HG03280 (cell line): ENCODE data around the gene CCDC57.

Source experiments
- ATAC-seq: cut with Tn5 transposase; IDR thresholded peaks from one replicate; pipeline ENCODE4 v1.9.1; 2021; ENCODE audit warnings: mild to moderate bottlenecking, moderate library complexity; ENCODE audit not compliant: unreplicated experiment

Gene CCDC57

DNA sequence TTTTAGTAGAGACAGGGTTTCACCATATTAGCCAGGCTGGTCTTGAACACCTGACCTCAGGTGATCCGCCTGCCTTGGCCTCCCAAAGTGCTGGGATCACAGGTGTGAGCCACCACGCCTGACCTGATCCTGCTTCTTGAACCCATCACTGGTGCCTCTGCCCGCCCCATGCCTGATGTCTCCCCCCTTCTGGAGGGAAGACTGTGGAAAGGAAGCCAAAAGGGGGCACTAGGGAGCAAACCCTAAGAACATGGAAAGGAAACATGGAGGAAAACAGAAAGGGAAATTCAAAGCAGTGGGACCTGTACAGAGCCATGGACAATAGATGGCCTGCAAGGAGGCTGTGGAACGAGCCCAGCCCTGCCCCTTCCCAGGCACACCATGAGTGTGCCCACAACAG lies 83.5 kb downstream of the CCDC57 start:
- no peak for ATAC-seq

DNA sequence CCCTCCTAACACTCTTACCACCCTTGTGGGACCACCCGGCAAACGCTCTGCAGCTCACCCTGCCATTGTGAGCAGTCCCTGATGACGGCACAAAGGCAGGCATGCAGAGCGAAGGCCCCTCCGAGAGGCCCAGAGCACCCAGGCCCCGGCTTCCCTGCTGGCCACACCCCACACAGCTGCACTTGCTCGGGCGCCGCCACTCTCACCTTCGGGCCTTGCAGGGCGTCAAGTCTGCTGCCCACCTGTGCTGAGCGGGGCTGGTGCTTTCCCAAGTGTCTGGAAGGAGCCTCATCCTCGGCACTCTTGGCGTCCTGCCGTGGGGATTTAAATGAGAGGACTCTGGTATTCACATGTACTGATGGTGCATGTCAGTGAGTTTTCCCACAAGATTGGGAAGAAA lies 84.4 kb downstream of the CCDC57 start:
- ATAC-seq, result no peak

DNA sequence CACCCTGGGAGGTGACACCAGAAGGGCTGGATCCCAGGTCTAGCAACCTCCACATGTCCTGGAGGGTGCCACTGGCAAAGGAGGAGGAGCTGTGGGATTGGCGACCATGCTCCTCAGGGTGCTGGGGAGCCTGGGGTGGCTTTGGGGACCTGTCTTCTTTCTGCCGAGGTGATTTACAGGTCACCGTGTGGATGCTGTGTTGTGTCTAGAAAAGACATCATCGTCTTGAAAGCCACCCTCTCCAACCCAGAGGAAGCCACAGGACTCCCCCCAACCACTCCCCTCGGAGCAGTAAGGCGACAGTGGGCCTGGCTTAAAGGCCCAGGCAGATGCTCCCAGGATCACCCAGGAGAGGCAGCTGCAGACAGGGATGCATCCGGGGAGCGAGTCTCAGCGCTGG lies 84.9 kb downstream of the CCDC57 start:
- ATAC-seq, result no peak

DNA sequence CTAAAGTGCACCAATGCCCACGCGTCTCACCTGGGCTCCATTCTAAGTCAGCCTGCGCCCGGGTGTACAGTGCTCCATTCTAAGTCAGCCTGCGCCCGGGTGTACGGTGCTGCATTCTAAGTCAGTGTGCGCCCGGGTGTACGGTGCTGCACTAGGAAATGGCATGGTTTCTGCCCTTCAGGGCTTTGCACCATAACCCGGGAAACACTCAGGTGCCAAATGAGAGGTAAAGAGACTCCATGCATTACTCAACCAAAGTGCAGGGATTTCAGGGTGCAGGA lies 85.4 kb downstream of the CCDC57 start:
- ATAC-seq, result no peak

DNA sequence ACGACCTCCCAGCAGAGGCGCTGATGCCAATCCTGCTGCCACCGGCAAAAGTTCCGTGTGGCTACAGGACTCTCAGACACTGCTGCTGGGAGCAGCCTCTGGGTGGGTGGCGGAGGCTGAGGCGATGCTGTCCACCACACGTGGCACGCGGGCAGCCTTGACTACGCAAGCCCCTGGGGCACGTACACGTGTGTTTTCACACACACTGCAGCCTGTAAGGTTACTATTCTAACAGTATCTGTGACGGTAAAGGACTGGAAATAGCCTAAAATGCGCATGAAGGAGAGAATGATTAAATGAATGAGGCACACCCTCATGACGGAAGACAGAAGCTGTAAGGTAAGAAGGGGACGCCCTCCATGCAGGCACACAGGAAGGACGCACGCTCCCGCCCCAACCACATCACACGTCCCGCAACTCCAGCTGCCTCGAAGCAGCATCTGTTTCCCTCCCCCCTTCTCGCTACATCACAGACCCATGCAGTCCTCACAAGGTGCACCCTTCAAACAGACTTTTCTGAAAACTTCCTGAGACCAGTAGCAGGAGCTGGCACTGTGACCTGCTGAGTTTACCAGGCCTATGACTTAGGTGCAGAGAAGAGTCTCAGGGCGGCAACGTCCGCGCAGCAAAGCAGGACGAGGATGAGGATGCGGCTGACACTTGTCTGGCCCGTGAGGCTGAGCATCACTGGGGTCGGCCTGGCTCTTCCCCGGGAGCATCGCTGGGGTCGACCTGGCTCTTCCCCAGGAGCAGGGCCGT lies 85.9 kb downstream of the CCDC57 start:
- ATAC-seq, result no peak

DNA sequence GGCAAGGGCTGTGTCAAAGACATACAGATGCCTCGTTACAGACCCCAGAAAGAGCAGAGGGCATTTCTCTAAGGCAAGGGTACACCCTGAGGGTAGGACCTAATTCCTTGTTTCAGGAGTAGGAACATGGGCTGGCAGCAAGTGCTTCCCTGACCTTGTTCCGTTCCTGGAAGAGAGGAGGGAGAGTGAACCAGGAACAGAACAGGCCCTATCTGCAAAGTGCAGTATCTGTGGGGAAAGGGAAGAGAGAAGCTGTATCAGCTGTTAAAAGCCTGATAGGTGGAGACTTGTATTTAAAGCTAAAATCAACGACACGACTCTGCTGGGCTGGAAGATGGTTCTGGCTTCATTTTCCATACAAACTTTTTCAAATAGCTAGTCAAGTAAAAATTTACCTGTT lies 88.5 kb downstream of the CCDC57 start:
- no peak for ATAC-seq

DNA sequence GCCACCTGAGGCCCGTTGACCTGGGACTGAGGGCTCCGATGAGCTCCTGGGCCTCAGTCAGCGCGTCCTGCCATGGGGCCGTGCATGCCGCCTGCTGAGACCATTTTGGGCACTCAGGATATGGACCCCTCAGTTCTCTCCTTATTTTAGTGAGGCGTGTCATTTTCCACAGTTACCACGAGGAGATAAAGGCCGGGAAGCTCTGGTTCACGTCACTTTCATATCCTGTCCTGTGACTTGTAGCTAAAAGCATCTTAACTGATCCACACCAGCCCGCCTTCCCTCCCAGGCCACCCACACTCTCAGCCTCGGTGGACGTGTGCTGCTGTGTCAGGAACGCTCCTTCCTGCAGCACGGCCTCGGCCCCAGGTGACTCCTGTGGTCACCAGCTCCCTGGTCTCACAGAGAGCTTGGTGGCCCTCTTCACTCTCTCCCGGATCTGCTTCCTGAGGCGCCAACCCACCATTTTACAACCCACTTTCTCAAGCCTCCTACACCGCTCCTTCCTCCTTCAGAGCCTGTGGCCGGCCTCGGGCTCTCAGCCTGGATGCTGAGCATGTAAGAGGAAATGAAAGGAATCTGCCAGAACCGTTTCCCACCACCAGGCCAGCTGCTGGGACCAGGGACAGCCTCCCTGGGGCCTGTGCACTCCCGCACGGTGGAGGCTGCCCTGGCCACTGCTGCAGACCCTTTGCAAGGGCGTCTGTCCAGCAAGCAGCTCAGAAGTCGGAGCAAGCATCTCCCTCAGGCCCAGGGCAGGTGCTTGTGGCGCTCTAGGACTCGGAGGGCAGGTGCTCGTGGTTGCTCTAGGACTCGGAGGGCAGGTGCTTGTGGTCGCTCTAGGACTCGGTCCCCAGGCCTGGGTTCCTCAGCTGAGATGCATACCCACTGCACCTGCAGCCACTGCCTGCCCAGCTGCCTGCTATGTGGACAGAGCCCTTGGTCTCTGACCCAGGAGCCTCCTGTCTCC lies 90.7 kb downstream of the CCDC57 start:
- no peak for ATAC-seq

DNA sequence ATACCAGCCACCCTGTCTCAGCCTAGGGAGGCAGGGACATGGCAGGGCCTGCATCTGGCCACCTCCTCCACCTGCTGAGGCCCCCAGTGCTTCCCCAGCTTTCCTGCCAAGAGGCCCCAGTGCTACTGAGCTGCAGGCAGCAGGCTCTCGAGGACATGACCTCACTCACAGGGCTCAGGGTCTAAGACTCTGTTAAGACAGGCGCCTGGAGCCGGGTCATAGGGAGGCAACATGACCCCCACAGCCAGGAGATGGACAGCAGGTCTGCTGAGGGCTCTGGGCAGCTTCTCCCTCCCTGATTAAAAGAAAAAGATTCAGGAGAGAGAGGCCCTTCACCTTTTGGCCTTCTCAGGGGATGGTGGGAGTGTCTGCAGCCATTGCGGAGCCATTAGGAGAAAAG lies 91.4 kb downstream of the CCDC57 start:
- ATAC-seq, result no peak

DNA sequence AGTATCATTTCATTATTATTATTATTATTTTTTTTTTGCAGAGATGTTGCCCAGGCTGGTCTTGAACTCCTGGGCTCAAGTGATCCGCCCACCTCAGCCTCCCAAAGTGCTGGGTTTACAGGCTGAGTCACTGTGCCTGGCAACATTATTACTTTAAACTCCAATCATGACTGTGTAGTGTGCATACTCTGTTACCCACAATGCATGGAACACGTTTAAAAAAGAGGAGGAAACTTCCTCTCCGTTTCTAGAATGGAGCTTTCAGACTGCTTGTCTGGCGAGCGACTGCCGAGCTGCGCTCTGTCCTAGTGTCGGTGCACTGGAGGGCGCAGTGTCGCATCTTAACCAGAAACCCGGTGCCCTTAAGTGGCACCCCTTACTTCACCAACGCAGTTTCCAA lies 92.5 kb downstream of the CCDC57 start:
- ATAC-seq, result no peak

DNA sequence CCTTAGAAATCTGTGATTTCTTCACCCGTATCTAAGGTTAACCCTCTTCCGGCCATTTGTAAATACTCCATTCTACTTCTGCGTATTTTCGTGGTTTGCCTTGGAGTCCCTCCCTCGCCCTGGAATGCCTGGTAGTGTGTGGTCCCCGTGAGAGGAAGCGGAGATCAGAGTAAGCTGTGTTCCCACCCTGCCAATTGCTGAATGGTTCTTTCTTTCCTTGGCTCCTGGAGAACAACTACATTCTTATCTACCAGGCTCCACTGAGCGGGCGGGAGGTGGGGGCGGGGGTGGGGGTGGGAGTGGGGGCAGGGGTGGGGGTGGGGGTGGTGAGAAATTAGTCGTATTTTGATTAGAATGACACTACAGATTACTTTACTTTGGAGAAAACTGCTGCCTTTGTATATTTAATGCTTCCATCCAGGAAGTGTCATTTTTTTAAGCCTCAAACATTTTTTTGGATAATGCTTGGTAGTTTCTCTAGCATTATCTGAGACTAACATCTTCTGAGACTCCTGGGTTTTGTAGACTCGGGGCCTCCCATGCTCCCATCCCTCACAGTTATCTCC lies 93.7 kb downstream of the CCDC57 start:
- ATAC-seq, result no peak

DNA sequence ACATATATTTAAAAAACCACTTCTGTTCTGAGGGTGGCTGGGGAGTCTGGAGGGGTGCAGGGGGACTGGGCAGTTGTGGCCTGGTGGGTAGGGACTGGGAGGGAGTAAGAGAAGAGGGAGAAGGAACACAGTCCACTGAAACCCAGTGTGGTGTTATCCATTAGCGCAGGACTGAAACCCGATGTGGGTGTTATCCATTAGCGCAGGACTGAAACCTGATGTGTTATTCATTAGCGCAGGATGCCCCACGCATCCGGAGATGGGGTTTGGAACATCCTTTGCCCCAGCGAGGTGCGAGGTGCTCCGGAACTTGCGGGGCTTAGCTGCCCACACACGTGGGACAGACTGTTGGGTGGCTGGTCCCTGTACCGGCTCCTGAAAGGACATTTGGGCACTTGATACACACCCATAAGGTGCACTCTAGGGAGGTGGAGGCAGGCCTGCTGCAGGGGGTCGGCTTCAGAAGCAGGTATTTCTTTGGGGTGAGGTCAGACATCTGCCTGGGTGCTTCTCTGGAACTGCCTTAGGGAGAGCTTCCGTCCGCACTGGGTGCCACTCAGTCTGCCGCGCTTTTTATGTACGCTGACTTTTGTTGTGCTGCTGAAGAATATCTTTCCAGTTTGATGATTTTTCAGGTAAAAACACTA lies 94.4 kb downstream of the CCDC57 start:
- no peak for ATAC-seq

DNA sequence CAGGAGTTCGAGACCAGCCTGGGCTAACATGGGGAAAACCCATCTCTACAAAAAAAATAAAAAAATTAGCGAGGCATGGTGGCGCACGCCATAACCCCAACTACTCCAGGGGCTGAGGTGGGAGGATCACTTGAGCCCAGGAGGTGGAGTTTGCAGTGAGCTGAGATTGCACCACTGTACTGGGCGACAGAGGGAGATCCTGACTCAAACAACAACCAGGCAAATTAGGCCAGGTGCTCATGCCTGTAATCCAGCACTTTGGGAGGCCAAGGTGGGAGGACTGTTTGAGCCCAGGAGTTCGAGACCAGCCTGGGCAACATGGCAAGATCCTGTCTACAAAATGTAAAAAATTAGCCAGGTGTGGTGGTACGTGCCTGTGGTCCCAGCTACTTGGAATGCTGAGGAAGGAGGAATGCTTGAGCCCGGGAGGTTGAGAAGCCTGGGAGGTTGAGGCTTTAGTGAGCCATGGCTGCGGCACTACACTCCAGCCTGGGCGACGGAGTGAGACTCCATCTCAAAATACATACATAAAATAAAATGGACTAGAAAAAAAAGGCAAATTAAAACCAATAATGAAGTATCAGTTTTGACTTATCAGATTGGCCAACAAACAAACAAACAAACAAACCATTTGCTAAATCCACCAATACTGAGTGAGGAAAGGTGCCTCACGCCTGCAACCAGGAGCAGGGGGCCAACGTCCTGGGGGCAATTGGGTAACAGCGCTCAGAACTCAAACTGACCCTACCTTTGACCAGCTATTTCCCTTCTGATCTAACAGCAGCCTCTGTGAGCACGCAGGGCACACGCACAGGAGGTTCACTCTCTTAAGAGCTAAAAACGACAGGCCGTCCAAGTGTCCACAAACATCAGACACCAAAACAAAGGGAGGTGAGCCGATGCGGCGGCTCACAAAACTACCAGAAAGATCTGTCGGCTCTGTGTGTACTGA lies 95.2 kb downstream of the CCDC57 start:
- ATAC-seq, result no peak

DNA sequence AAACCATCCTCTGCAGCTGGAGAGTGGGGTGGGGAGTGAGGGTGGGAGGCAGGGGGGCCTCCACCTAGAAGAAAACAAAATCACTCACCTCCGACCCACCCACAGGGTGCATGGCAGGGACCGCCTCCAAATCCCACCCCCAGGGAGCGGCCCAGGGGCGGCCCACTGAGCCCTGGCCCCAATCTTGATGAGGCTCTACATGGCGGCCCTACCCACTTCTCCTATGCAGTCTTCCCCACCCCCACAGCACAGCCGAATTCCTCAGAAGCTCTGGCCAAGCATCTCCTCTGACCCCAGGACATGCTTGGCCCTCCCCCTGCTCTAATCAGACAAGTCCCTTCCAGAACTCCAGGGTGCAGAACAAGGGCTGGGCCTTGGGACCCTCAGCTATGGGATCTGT lies 96.4 kb downstream of the CCDC57 start:
- ATAC-seq, result no peak

DNA sequence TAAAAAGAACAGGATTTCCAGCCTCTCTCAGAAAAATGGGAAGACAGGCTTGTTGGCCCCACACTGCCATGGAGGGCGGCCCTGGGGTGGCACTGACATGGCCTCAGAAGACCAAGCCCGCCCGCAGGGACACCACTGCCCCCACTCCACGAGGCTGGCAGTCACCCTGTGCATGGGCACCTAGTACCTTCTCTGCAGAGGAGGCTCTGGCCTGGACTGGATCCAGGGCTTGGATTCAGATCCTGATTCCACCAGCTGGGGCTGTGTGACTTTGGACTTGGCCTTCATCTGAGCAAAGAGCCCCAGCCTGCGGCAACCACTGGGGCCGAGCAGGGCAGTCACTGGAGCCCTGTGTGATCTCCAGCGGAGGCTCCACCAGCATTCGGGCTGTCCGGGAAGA lies 97.8 kb downstream of the CCDC57 start:
- ATAC-seq, result no peak

DNA sequence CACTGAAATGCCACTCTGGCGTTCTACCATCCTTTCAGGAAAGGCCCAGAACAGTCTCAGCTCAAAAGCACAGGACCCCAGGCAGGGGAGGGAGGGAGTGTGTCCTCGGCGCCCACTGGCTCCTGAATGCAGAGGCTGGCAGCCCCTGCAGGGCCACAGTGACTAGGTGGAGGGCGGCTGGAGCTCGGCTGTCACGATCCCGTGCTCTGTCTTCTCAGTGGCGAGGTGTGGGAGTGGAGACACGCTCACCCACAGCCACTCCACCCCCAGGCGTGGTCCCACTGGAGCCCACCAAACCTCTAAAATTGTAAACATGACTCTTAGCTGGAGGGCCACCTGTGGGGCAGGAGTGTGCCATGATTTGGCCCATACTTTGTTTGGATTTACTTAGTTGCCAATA lies 98.2 kb downstream of the CCDC57 start:
- ATAC-seq, result no peak

DNA sequence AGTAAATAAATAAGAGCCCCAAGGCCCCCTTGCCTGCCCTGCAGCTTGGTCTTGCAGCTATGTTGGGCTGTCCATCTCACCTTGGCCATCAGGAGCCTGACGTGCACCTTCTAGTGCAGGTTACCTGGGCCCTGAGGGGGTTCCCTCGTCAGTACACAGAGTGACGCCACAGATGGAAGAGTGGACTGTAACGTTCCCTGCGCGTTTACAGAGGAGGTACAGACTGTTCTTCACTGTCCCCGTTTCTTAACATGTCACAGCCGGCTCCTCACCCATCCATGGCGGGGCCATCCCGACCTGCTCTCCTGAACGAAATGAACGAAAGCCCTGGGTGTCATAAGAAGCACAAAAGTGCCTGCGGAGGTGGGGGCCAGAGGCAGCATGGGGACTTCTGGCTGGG lies 98.7 kb downstream of the CCDC57 start:
- no peak for ATAC-seq

DNA sequence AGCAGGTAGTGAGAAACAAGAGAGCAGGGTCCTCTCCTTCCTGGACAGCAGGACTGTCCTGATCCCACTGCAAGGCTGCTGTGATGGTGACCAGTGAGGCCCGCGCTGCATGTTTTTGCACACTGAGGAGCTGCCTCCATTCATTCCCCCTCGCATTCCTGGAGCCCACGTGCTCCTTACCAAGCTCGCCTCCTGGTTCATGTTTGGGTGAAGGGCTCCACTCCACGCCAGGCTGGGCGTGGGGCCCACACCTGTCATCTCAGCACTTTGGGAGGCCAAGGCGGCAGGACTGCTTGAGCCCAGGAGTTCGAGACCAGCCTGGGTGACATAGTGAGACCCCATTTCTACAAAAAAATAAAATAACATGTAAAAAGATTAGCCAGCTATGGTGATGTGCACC lies 99.2 kb downstream of the CCDC57 start:
- ATAC-seq, result no peak

DNA sequence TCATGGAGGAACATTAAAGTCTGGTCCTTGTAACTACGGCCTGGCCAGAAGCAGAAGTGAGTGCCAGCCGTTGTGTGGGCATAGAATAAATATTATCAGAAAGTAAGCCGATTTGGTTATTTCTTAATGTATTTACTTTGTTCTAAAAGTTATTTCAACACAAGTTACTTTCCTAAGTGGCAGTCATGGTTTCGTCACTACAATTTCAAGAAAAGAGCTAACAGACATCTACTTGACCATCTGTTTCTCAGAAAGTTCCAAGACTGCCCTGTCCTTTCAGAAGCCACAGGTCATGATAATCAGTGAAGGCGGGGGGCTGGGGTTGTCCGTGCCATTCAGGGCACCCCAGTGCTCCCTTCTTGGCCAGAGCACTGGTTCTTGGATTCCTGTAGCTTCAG lies 99.7 kb downstream of the CCDC57 start:
- ATAC-seq, result no peak

DNA sequence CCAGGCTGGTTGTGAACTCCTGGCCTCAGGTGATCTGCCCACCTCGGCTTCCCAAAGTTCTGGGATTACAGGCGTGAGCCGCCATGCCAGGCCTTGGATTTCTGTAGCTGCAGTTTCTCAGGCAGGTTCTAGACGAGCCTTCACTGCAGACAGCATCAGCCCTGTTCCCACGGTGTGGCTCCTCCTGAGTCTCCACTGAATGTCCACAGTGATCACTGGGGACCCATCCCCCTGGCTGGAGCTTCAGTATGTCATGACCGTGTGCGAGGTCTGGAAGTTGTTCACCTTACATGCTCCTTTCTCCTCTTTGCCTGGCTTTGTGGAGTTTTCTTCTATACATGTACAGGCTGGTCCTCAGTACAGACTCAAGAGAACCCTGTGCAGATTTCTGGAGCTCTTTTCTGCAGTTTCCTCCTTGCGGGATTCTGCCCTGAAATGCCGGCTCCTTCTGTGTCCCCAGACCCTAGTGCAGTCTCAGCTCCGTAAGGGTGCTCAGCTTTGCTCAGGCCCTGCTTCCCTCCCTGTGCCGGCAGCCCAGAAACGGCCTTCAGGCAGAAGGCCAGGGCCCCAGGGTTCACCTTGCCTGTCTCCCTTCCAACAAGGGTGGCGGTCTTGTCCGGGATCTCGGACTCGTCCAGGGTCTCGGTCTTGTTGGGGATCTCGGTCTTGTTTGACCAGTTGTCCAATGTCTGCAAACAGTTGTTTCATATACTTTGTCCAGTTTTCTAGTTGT lies 100.3 kb downstream of the CCDC57 start:
- no peak for ATAC-seq

DNA sequence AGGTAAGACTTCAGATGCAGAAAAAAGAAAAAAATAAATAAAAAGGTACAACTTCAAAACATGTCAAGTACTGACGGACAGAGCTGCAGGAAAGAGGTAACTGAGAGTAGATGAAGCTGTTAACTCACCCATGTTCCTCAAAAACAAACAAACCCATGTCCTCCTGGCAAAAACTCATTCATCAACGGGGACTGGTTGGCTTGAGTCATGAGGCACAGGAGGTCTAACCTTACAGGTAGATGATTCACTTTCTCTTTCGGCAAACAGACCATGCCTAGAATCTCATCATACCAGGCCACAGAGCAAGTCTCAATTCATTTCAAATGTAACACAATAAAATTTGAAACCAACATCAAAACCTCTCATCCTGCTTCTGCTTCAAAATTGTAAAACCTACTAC lies 102.3 kb downstream of the CCDC57 start:
- ATAC-seq, result no peak
